Keratinocyte (primary cell): ENCODE results near the gene CROT.

Experiments used
- EZH2 ChIP-seq: IDR thresholded peaks from one replicate; pipeline ENCODE4 v1.6.1; 2012; ENCODE audit warnings: inconsistent platforms, mild to moderate bottlenecking, low read length, moderate library complexity
- TF ChIP-seq, protein P1 (sequence below), 3 experiments: IDR thresholded peaks in 1 of 3; conservative IDR thresholded peaks in 1 of 3; optimal IDR thresholded peaks in 1 of 3; 2 replicates in 2 of 3; 3 replicates in 1 of 3; pipeline versions ENCODE3 to v1.5.1; 2011; ENCODE audit warnings: low read length in 3 of 3, mild to moderate bottlenecking in 3 of 3, moderate library complexity in 2 of 3, control low read depth in 1 of 3, inconsistent platforms in 1 of 3; ENCODE audit not compliant: insufficient read depth in 2 of 3; ENCODE audit errors: extremely low read depth in 1 of 3

DNA sequence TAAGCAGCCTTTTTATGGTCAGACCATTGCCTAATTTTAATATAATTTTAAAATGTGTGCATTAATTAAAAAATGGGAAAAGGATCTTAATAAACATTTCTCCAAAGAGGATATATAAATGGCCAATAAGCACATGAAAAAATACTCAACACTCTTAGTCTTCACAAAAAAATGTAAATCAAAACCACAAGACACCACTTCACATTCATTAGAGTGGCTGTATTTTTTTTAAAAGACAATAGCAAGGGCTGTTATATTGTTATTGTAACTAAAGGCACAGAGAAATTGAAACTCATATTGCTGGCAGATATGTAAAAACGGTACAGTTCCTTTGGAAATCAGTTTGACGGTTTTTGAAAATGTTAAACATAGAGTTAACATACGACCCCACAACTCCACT, 3.2 kb upstream of the CROT start:
- TF ChIP-seq, protein P1, sequence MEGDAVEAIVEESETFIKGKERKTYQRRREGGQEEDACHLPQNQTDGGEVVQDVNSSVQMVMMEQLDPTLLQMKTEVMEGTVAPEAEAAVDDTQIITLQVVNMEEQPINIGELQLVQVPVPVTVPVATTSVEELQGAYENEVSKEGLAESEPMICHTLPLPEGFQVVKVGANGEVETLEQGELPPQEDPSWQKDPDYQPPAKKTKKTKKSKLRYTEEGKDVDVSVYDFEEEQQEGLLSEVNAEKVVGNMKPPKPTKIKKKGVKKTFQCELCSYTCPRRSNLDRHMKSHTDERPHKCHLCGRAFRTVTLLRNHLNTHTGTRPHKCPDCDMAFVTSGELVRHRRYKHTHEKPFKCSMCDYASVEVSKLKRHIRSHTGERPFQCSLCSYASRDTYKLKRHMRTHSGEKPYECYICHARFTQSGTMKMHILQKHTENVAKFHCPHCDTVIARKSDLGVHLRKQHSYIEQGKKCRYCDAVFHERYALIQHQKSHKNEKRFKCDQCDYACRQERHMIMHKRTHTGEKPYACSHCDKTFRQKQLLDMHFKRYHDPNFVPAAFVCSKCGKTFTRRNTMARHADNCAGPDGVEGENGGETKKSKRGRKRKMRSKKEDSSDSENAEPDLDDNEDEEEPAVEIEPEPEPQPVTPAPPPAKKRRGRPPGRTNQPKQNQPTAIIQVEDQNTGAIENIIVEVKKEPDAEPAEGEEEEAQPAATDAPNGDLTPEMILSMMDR (optimal IDR thresholded peaks at IDR 0.05 in 1 of 3, IDR thresholded peaks at IDR 0.05 in 1 of 3, conservative IDR thresholded peaks at IDR 0.05 in 1 of 3; ENCODE audit: extremely low read depth in 1 of 3, insufficient read depth in 2 of 3, low read length in 3 of 3) = no peak
- TF ChIP-seq EZH2 = no peak
